ENCODE measurements around the gene NT5DC2. TPM values are rescaled to one million over a fixed set of nuclear protein-coding genes. Genes with fewer than 3 reads are reported as not detected.

NT5DC2 gene
- total RNA-seq, 1 donor from 2014 or later = 392 TPM

DNA sequence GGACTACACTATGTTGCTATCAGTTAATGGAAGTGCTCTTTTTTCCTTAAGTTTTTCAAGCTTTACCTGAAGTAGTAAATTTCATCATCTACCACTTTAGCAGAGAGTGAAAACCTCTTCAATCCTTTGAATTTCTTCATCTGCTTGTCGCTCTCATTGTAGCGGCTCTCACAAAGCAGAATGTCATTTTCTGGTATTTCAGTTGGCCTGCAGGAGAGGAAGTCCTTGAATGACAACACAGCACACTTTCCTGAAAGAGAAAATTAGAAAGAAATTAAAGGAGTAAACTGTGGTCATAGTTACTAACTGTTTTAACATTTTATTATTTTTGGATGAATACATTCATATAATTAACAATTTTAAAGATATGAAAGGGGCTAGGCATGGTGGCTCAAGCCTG, 30.3 kb upstream of the NT5DC2 start:
- Mint-ChIP-seq H3K9me3 (no peaks in the 10 kb centered on the region), H3K4me1 (no peaks in the 10 kb centered on the region), H3K36me3 (ENCODE audit: low read depth) (peaks cover 25% of the 10 kb centered on the region), H3K27ac (ENCODE audit: unreplicated experiment) (no peak overlapping the region), H3K4me3 (no peak overlapping the region), H3K27me3 (ENCODE audit: low read depth) (no peaks in the 10 kb centered on the region)
- TF ChIP-seq CTCF (conservative IDR thresholded peaks at IDR 0.05) = no peak
- no peak for DNase-seq (ENCODE audit: low read depth, low spot score)

- no peak for TF ChIP-seq CTCF (conservative IDR thresholded peaks at IDR 0.05)
- no peak overlapping the region for H3K27ac Mint-ChIP-seq (ENCODE audit: unreplicated experiment)
- H3K36me3 Mint-ChIP-seq (ENCODE audit: low read depth) = peaks cover 24% of the 10 kb centered on the region
- DNase-seq (ENCODE audit: low read depth, low spot score) = no peak
- peaks cover 10% of the 10 kb centered on the region for H3K4me1 Mint-ChIP-seq
- no peak overlapping the region for H3K4me3 Mint-ChIP-seq
- no peaks in the 10 kb centered on the region for H3K27me3 Mint-ChIP-seq (ENCODE audit: low read depth)
- H3K9me3 Mint-ChIP-seq = no peaks in the 10 kb centered on the region
Measured at GRCh38 chr3:52561028-52561747, 27.5 kb upstream of the NT5DC2 start.

GRCh38 chr3:52558436-52558835, 24.8 kb upstream of the NT5DC2 start:
- DNase-seq (ENCODE audit: low read depth, low spot score) = no peak
- no peak for TF ChIP-seq CTCF (conservative IDR thresholded peaks at IDR 0.05)
- Mint-ChIP-seq H3K27ac (ENCODE audit: unreplicated experiment) (no peak overlapping the region), H3K27me3 (ENCODE audit: low read depth) (no peaks in the 10 kb centered on the region), H3K4me1 (peaks cover 10% of the 10 kb centered on the region), H3K9me3 (no peaks in the 10 kb centered on the region), H3K4me3 (no peak overlapping the region), H3K36me3 (ENCODE audit: low read depth) (peaks cover 31% of the 10 kb centered on the region)

GRCh38 chr3:52557011-52557960, 23.6 kb upstream of the NT5DC2 start:
- H3K9me3 Mint-ChIP-seq = no peaks in the 10 kb centered on the region
- H3K27me3 Mint-ChIP-seq (ENCODE audit: low read depth) = no peaks in the 10 kb centered on the region
- H3K4me1 Mint-ChIP-seq = peaks cover 10% of the 10 kb centered on the region
- H3K27ac Mint-ChIP-seq (ENCODE audit: unreplicated experiment) = peak overlapping the region; percentile 64
- DNase-seq (ENCODE audit: low read depth, low spot score) = no peak
- H3K36me3 Mint-ChIP-seq (ENCODE audit: low read depth) = peaks cover 23% of the 10 kb centered on the region
- TF ChIP-seq CTCF (conservative IDR thresholded peaks at IDR 0.05) = no peak
- H3K4me3 Mint-ChIP-seq = peak overlapping the region; percentile 27

DNA sequence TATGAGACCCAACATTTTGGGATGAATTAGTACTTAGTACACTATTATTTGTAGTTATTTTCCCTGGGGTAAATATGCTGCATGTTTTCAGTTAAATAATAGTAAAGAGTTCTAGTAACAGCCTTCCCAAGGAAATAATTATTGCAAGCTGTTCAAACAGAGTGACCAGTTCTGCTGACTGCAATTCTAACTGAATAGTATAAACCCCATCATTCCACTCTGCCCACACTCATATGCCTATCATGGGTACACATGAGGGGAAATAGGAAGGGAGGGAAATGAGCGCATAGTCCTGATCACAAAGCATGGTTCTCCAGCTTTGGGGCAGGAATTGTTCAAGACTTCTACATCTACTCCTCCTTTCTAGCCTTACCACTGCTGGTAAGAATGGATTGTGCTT, 21.4 kb upstream of the NT5DC2 start:
- H3K4me1 Mint-ChIP-seq = peaks cover 10% of the 10 kb centered on the region
- H3K4me3 Mint-ChIP-seq = no peak overlapping the region
- H3K27me3 Mint-ChIP-seq (ENCODE audit: low read depth) = no peaks in the 10 kb centered on the region
- H3K27ac Mint-ChIP-seq (ENCODE audit: unreplicated experiment) = peak overlapping the region; percentile 19
- H3K9me3 Mint-ChIP-seq = no peaks in the 10 kb centered on the region
- no peak for TF ChIP-seq CTCF (conservative IDR thresholded peaks at IDR 0.05)
- peaks cover 24% of the 10 kb centered on the region for H3K36me3 Mint-ChIP-seq (ENCODE audit: low read depth)
- DNase-seq (ENCODE audit: low read depth, low spot score) = no peak
